Naive B cell (primary cell): ENCODE measurements around the gene MTMR3. TPM values are rescaled to one million over a fixed set of nuclear protein-coding genes. Genes with fewer than 3 reads are reported as not detected.
"Not testable (repeated sequence)": the region's sequence is repeated elsewhere in the genome, so short reads cannot be mapped to it uniquely, and the experiment has no call there.

Source experiments
- ATAC-seq, 2 donors: fragments of 150-1000 bp; cut with Tn5 transposase; 2 replicates each; pipeline ENCODE4 v1.10.0; 2021; ENCODE audit warnings: low read depth in 2 of 2, mild to moderate bottlenecking in 2 of 2, moderate library complexity in 2 of 2
- DNase-seq: peaks from one replicate; pipeline ENCODE4 v3.0.0; 2022
- H3K27ac Mint-ChIP-seq, 6 donors: one replicate each; pipeline ENCODE4 v1.8.0; 2020 to 2022; ENCODE audit warnings: mild to moderate bottlenecking in 6 of 6, mixed read lengths in 6 of 6, moderate library complexity in 5 of 6, inconsistent platforms in 2 of 6
- H3K27me3 Mint-ChIP-seq, 3 donors: one replicate each; pipeline ENCODE4 v1.8.0; 2021 to 2022; ENCODE audit warnings: mixed read lengths in 3 of 3, mild to moderate bottlenecking in 1 of 3
- H3K36me3 Mint-ChIP-seq, 2 donors: one replicate each; pipeline ENCODE4 v1.8.0; 2020 to 2022; ENCODE audit warnings: mixed read lengths in 2 of 2, inconsistent platforms in 1 of 2, mild to moderate bottlenecking in 1 of 2
- H3K4me1 Mint-ChIP-seq, 3 donors: one replicate each; pipeline ENCODE4 v1.8.0; 2020 to 2022; ENCODE audit warnings: mixed read lengths in 3 of 3, inconsistent platforms in 1 of 3, mild to moderate bottlenecking in 1 of 3, moderate library complexity in 1 of 3
- H3K4me3 Mint-ChIP-seq, 8 donors: one replicate each; pipeline ENCODE4 v1.8.0; 2020 to 2022; ENCODE audit warnings: mild to moderate bottlenecking in 8 of 8, mixed read lengths in 8 of 8, moderate library complexity in 8 of 8, inconsistent platforms in 2 of 8
- H3K9me3 Mint-ChIP-seq, 7 donors: one replicate each; pipeline ENCODE4 v1.8.0; 2020 to 2022; ENCODE audit warnings: mixed read lengths in 7 of 7, mild to moderate bottlenecking in 5 of 7, inconsistent platforms in 2 of 7, moderate library complexity in 1 of 7
- polyA plus RNA-seq, 6 donors: library from polyadenylated mRNA; unstranded; fragments of 300-500 nt; fragmentation: Illumina TruSeq; gene quantifications; one replicate each; pipeline ENCODE4 v1.2.3, GENCODE V29; 2021; ENCODE audit warnings: low read depth in 6 of 6

Gene MTMR3
- 10 to 100 TPM in 5 of 6 donors, 1 to 10 TPM in 1; 7.4 to 25.4 (median 15.5) TPM for polyA plus RNA-seq

GRCh38 chr22:29883045-29883774, at the start of gene MTMR3:
TSS of gene MTMR3 (plus strand) at chr22:29883174. CDS start at chr22:29971060, 87,886 bp downstream.
- peaks cover 6 to 14% (median 11%) of the 10 kb centered on the region in 3 donors for H3K4me1 Mint-ChIP-seq
- no peaks in the 10 kb centered on the region for H3K9me3 Mint-ChIP-seq
- H3K27me3 Mint-ChIP-seq: peaks cover 0 to 4% (median 2%) of the 10 kb centered on the region in 3 donors
- peak; percentile 78 to 79 for ATAC-seq
- H3K4me3 Mint-ChIP-seq: peak within 1 kb of the TSS in 7 of 8 donors; percentile 89 to 95 (median 91)
- peak within 1 kb of the TSS; percentile 58 to 93 (median 87) for H3K27ac Mint-ChIP-seq
- DNase-seq: peak; percentile 94
- no peaks in the 10 kb centered on the region for H3K36me3 Mint-ChIP-seq

- Mint-ChIP-seq H3K4me1 (peaks cover 37 to 58% (median 39%) of the 10 kb centered on the region in 3 donors), H3K4me3 (peak overlapping the region in 1 of 8 donors; percentile 70), H3K9me3 (no peaks in the 10 kb centered on the region), H3K27ac (peak overlapping the region in 1 of 6 donors; percentile 30), H3K27me3 (no peaks in the 10 kb centered on the region), H3K36me3 (peaks cover 4 to 8% of the 10 kb centered on the region in 2 donors)
- no peak for ATAC-seq
- no peak for DNase-seq
Measured at GRCh38 chr22:29833392-29833965, 49.5 kb upstream of the MTMR3 start.

- peaks cover 4 to 8% of the 10 kb centered on the region in 2 donors for H3K36me3 Mint-ChIP-seq
- peaks cover 41 to 60% (median 41%) of the 10 kb centered on the region in 3 donors for H3K4me1 Mint-ChIP-seq
- peak overlapping the region in 1 of 6 donors; percentile 22 for H3K27ac Mint-ChIP-seq
Measured at GRCh38 chr22:29834046-29834445, 48.9 kb upstream of the MTMR3 start.

GRCh38 chr22:29836791-29837370, 46.1 kb upstream of the MTMR3 start:
- Mint-ChIP-seq H3K4me1 (peaks cover 26 to 51% (median 32%) of the 10 kb centered on the region in 3 donors), H3K4me3 (peak overlapping the region; percentile 91 to 99 (median 96)), H3K27ac (peak overlapping the region in 3 of 6 donors; percentile 65 to 95 (median 85))
- H3K36me3 Mint-ChIP-seq, H3K9me3 Mint-ChIP-seq, ATAC-seq, H3K27me3 Mint-ChIP-seq, DNase-seq: not testable (repeated sequence)

More at GRCh38 chr22:29834046-29834445, 48.9 kb upstream of the MTMR3 start:
- no peaks in the 10 kb centered on the region for H3K9me3 Mint-ChIP-seq
- peak overlapping the region in 1 of 8 donors; percentile 74 for H3K4me3 Mint-ChIP-seq
- no peak for DNase-seq
- H3K27me3 Mint-ChIP-seq: no peaks in the 10 kb centered on the region
- ATAC-seq: no peak

GRCh38 chr22:29837741-29838598, 45.0 kb upstream of the MTMR3 start, which contains the start of gene ASCC2:
TSS of gene ASCC2 (minus strand) at chr22:29838274. CDS start at chr22:29832325, 5,949 bp downstream.
- H3K4me1 Mint-ChIP-seq: peaks cover 26 to 42% (median 32%) of the 10 kb centered on the region in 3 donors
- peak within 1 kb of the TSS; percentile 91 to 99 (median 96) for H3K4me3 Mint-ChIP-seq
- peak; percentile 95 for ATAC-seq
- H3K9me3 Mint-ChIP-seq: no peaks in the 10 kb centered on the region
- peaks cover 4 to 6% of the 10 kb centered on the region in 2 donors for H3K36me3 Mint-ChIP-seq
- peak; percentile 97 for DNase-seq
- H3K27ac Mint-ChIP-seq: peak within 1 kb of the TSS; percentile 94 to 99 (median 96)
- peaks cover 0 to 8% (median 0%) of the 10 kb centered on the region in 3 donors for H3K27me3 Mint-ChIP-seq

- Mint-ChIP-seq H3K4me3 (peak overlapping the region; percentile 91 to 99 (median 96)), H3K27me3 (peaks cover 0 to 8% (median under 1%) of the 10 kb centered on the region in 3 donors), H3K27ac (peak overlapping the region; percentile 94 to 99 (median 96)), H3K9me3 (no peaks in the 10 kb centered on the region), H3K36me3 (peaks cover under 1 to 4% of the 10 kb centered on the region in 2 donors), H3K4me1 (peaks cover 26 to 36% (median 28%) of the 10 kb centered on the region in 3 donors)
- DNase-seq (no peak), ATAC-seq (peak; percentile 16 to 18)
Measured at GRCh38 chr22:29838599-29838956, 44.4 kb upstream of the MTMR3 start.

- DNase-seq (no peak), ATAC-seq (no peak)
- Mint-ChIP-seq H3K36me3 (peaks cover 0 to 2% of the 10 kb centered on the region in 2 donors), H3K27ac (peak overlapping the region in 5 of 6 donors; percentile 20 to 98 (median 94)), H3K27me3 (peaks cover 0 to 8% (median 4%) of the 10 kb centered on the region in 3 donors), H3K9me3 (no peaks in the 10 kb centered on the region), H3K4me3 (peak overlapping the region in 7 of 8 donors; percentile 58 to 99 (median 95)), H3K4me1 (peaks cover 26 to 35% (median 28%) of the 10 kb centered on the region in 3 donors)
Measured at GRCh38 chr22:29839039-29839438, 43.9 kb upstream of the MTMR3 start.

- Mint-ChIP-seq H3K9me3 (no peaks in the 10 kb centered on the region), H3K36me3 (no peaks in the 10 kb centered on the region), H3K4me1 (peaks cover 24 to 29% (median 27%) of the 10 kb centered on the region in 3 donors), H3K4me3 (no peak overlapping the region), H3K27me3 (peaks cover 0 to 8% (median 4%) of the 10 kb centered on the region in 3 donors), H3K27ac (no peak overlapping the region)
- DNase-seq (no peak), ATAC-seq (no peak)
Measured at GRCh38 chr22:29840498-29840897, 42.5 kb upstream of the MTMR3 start.

- no peaks in the 10 kb centered on the region for H3K36me3 Mint-ChIP-seq
- H3K9me3 Mint-ChIP-seq: peaks cover 0 to 6% (median 3%) of the 10 kb centered on the region in 7 donors
- peaks cover 13 to 18% (median 17%) of the 10 kb centered on the region in 3 donors for H3K4me1 Mint-ChIP-seq
- ATAC-seq: no peak
- peaks cover 0 to 8% (median 7%) of the 10 kb centered on the region in 3 donors for H3K27me3 Mint-ChIP-seq
- no peak overlapping the region for H3K4me3 Mint-ChIP-seq
- H3K27ac Mint-ChIP-seq: peak overlapping the region in 1 of 6 donors; percentile 81
- DNase-seq: no peak
Measured at GRCh38 chr22:29842172-29842571, 40.8 kb upstream of the MTMR3 start.

GRCh38 chr22:29842740-29843139, 40.2 kb upstream of the MTMR3 start:
- H3K36me3 Mint-ChIP-seq: no peaks in the 10 kb centered on the region
- peaks cover 0 to 8% (median 7%) of the 10 kb centered on the region in 3 donors for H3K27me3 Mint-ChIP-seq
- H3K27ac Mint-ChIP-seq: no peak overlapping the region
- ATAC-seq: no peak
- H3K9me3 Mint-ChIP-seq: peaks cover 0 to 6% (median 3%) of the 10 kb centered on the region in 7 donors
- H3K4me3 Mint-ChIP-seq: no peak overlapping the region
- no peak for DNase-seq
- peaks cover 8 to 13% (median 12%) of the 10 kb centered on the region in 3 donors for H3K4me1 Mint-ChIP-seq

- ATAC-seq (no peak), DNase-seq (no peak)
- no peaks in the 10 kb centered on the region for H3K36me3 Mint-ChIP-seq
- peaks cover 0 to 8% (median 7%) of the 10 kb centered on the region in 3 donors for H3K27me3 Mint-ChIP-seq
- H3K9me3 Mint-ChIP-seq: peaks cover 0 to 6% (median 3%) of the 10 kb centered on the region in 7 donors
- H3K4me1 Mint-ChIP-seq: peaks cover 0 to 4% (median 0%) of the 10 kb centered on the region in 3 donors
- no peak overlapping the region for H3K4me3 Mint-ChIP-seq
- peak overlapping the region in 1 of 6 donors; percentile 15 for H3K27ac Mint-ChIP-seq
Measured at GRCh38 chr22:29846290-29846689, 36.7 kb upstream of the MTMR3 start.

- ATAC-seq: no peak
Measured at GRCh38 chr22:29848111-29848510, 34.9 kb upstream of the MTMR3 start.

More at GRCh38 chr22:29848111-29848510, 34.9 kb upstream of the MTMR3 start:
- Mint-ChIP-seq H3K27ac (no peak overlapping the region), H3K4me3 (no peak overlapping the region), H3K9me3 (peaks cover 0 to 6% (median 3%) of the 10 kb centered on the region in 7 donors), H3K4me1 (peaks cover 0 to 4% (median 0%) of the 10 kb centered on the region in 3 donors), H3K27me3 (peaks cover 0 to 7% (median 0%) of the 10 kb centered on the region in 3 donors), H3K36me3 (no peaks in the 10 kb centered on the region)
- DNase-seq: no peak
